Activated gamma-delta T cell treated with Interleukin-2 at 50 U/mL for 16 hours (primary cell): ENCODE results near the gene ZNF30.
"Not testable (repeated sequence)": the region's sequence is repeated elsewhere in the genome, so short reads cannot be mapped to it uniquely, and the experiment has no call there.

Source experiments
- DNase-seq: peaks from one replicate; pipeline ENCODE4 v3.0.0-alpha.2; 2020

Gene ZNF30

GRCh38 chr19:34960940-34961679 is 34.4 kb downstream of the ZNF30 start:
- no peak for DNase-seq

DNA sequence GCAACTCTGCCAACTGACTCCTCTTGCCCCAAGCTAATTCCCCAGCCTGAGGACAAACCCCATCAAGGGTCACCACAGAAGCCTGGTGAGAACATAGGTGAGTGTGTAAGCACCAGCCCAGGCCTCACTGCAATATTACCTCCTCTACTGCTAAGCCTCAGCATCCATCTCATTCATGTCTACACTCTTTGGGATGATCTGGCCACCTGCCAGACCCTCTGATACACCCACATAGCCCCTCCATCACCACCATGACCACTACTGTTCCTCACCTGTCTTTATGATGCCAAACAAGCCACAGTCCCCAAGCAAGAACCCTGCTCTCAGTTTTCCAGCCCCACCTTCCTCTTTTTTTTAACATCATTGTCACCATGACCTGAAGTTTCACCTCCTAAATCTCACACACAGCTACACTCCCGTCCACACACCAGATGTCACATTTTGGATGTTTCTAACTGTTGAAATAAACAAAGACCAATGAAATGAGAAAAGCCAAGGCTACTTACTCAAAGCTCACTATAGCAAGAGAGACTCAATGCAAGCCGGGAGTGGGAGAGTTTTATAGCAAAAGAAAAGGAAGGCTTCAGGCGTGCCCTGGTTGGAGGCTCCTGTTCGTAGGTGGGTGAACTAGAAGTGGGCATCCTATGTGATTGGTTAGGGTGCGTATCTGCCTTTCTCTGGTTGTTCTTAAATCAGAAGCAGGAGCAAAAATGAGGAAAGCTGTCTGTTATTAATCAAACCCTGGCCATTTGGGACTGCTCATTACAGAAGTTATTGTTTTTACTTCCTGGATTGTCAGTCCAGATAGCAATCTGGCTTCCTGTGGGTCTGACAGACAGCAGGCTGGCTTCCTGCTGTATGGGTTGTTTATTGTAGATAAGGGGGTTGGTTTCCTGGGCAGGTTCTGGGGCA is 35.3 kb downstream of the ZNF30 start:
- peak; percentile 23 for DNase-seq

DNA sequence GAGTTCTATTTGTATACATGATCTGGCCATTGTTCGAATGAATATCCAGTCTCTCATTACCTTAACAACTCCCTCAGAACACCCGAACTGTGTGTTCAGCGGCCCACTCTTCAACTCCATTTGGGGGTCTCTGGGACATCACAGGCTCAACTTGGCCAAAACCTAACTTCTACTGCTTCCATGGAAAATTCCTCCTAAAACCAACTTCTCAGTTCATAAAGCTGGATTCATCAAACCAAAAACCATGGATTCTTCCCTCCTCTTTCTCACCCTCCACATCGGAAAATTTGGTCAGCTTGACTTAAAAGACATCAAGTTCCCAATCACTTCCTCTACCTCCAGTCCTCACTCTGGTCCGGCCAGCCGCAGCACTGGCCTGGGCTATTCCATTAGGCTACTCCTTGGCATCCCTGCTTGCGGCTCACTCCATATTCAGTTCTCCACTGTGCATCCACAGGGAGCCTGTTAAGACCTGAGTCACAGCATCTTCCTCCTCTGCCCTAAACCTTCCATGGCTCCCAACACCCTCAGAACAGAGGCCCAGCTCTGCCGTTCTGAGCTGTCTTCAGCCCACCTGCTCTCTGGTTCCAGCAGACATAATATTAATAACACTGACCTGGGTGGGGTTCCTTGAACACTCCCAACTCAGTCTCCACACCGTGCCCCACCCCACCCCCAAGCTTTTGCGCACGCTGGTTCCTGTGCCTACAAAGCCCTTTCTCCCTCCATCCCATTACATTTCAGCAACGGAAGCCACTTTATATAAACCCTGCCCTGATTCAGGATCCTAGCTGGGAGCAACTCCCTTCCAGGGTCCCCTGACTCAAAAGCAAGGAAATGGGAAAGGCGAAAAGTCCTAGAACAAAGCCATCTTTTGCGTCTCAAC is 36.2 kb downstream of the ZNF30 start:
- no peak for DNase-seq

- peak; percentile 43 for DNase-seq
These were observed 37.1 kb downstream of the ZNF30 start, which contains the start of gene ZNF792 for GRCh38 chr19:34963573-34964406. Gene ZNF792 (minus strand): TSS chr19:34964229. CDS start chr19:34963662, 567 bp downstream.

GRCh38 chr19:34964598-34964997 is 37.9 kb downstream of the ZNF30 start:
- no peak for DNase-seq

- DNase-seq = not testable (repeated sequence)
These were observed 38.8 kb downstream of the ZNF30 start for GRCh38 chr19:34965505-34965904.

DNA sequence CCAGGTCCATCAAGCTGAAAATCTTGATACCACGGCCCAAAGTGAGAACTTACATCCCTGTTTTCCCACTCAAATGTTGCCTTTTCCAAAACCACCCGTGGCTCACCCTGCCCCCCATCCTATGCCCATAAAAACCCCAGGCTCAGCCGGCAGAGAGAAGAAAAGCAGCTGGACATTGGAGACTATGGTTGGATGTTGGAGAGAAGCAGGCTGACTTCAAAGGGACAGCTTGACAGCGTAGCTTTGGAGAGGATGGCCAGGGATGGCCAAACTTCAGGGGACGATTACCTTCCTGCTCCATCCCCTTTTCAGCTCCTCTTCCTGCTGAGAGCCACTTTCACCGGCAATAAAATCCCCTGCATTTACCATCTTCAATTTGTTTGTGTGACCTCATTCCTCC is 40.8 kb downstream of the ZNF30 start:
- DNase-seq = no peak

DNA sequence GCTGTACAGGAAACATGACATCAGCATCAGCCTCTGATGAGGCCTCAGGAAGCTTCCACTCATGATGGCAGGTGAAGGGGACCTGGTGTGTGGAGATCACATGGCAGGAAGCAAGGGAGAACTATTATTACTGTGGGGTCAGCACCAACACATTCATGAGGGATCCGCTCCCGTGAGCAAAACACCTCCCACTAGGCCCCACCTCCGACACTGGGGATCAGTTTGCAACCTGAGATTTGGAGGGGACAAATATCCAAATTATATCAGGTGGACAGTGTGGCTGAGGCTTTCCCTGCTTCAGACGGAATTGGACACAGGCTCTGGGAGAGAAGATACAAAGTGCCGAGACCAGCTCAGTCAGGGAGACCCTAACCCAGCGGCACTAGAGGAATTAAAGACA is 43.0 kb downstream of the ZNF30 start:
- DNase-seq = no peak

GRCh38 chr19:34970185-34970780 is 43.6 kb downstream of the ZNF30 start:
- DNase-seq = not testable (repeated sequence)

DNA sequence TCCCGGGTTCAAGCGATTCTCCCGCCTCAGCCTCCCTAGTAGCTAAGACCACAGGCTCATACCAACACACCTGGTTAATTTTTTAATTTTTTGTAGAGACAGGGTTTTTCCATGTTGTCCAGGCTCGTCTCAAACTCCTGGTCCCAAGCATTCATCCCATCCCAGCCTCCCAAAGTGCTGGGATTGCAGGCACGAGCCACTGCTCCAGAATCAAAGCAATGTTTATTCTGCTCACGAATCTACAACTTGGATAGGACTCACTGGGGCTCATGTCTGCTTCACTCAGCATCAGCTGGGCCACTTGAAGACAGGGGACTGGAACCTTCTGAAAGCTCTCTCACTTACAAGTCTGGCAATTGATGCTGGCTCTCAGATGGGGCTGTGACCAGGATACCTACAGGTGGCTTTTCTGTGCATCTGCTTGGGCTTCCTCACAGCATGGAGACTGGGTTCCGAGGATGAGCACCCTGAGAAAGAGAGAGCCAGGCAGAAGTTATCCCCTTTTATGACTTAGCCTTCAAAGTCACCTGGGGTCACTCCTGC is 45.5 kb downstream of the ZNF30 start:
- DNase-seq = no peak

GRCh38 chr19:34974646-34975045 is 47.9 kb downstream of the ZNF30 start:
- DNase-seq = no peak

- no peak for DNase-seq
These were observed 48.4 kb downstream of the ZNF30 start for GRCh38 chr19:34975056-34975455.

DNA sequence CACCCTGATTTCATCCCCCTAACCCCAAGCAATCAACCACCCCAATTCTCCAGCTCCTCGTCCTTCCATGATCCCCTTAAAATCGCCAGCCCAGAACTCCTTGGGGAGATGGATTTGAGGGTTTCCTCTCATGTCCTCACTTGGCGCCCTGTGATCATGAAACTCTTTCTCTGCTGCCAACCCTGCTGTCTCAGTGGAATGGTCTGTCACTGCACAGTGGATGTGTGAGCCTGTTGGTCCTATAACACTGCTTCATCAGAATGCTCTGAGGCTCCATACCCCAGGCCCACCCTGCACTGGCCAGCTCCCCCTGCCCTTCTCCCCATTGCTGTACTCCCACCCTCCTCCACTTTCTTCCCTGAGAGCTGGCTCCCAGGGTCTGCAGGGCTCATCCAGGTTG is 49.9 kb downstream of the ZNF30 start:
- DNase-seq = no peak

GRCh38 chr19:34979819-34980640 is 53.3 kb downstream of the ZNF30 start:
- no peak for DNase-seq

- no peak for DNase-seq
These were observed 55.6 kb downstream of the ZNF30 start for GRCh38 chr19:34982275-34982674.

- no peak for DNase-seq
These were observed 57.1 kb downstream of the ZNF30 start for GRCh38 chr19:34983786-34984185.

DNA sequence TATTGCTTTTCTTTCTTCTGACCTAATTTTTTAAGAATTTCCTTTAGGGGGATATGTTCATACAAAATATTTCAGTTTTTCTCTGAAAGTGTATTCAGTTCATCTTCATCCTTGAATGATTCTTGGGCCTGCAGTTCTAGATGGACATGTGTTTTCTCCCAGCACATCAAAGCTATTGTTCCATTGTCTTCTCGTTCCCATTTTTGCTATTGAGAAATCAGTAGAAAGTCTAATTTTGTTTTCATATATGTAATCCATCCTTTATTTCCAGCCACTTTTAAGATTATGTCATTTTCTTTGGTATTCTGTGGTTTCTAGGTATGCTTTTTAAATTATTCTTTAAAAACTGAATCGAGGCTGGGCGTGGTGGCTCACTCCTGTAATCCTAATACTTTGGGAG is 57.6 kb downstream of the ZNF30 start:
- no peak for DNase-seq

- DNase-seq = peak; percentile 34
These were observed 58.7 kb downstream of the ZNF30 start for GRCh38 chr19:34985249-34986022.

- no peak for DNase-seq
These were observed 61.4 kb downstream of the ZNF30 start for GRCh38 chr19:34988119-34988518.

DNA sequence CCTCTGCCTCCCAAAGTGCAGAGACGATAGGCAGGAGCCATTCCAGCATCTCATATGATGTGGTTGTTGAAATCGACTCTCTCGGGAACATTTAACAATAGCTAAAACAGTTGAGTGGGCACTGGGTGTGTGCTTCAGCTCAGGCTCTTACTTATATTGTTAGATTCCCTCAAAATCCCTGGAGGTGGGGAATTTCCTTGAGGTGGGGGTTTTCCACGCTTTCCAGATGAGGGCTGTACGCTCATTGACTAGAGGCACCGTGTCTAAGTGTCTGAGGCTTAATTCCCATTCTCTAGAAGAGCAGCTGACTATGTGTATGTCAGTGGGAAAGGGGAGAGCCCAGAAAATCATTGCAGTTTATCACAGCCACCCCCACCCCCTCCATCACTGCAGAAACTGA is 62.6 kb downstream of the ZNF30 start:
- DNase-seq = no peak
